Peyer's patch (tissue), 4 donors: ENCODE measurements around the gene GAS7. TPM values are rescaled to one million over a fixed set of nuclear protein-coding genes. Genes with fewer than 3 reads are reported as not detected.
"Not testable (repeated sequence)": the region's sequence is repeated elsewhere in the genome, so short reads cannot be mapped to it uniquely, and the experiment has no call there.

Experiments used
- DNase-seq, 3 donors: peaks; one replicate each; pipeline ENCODE4 v3.0.0-alpha.2; 2017 to 2019
- H3K27ac ChIP-seq, 4 donors: fragments of 200-600 bp; sonication (generic); one replicate each; pipeline ENCODE4 v1.5.1; 2016 to 2019
- H3K27me3 ChIP-seq, 2 donors: fragments of 200-600 bp; sonication (generic); one replicate each; pipeline ENCODE4 v1.5.1; 2019
- H3K36me3 ChIP-seq, 3 donors: fragments of 200-600 bp; sonication (generic); one replicate each; pipeline ENCODE4 v1.5.1; 2016 to 2019
- H3K4me1 ChIP-seq, 4 donors: fragments of 200-600 bp; sonication (generic); one replicate each; pipeline ENCODE4 v1.5.1; 2016 to 2019
- H3K4me3 ChIP-seq, 4 donors: fragments of 200-600 bp; sonication (generic); 1 replicate in 3 of 4; 2 replicates in 1 of 4; pipeline ENCODE4 v1.5.1; 2016 to 2019; ENCODE audit warnings: mild to moderate bottlenecking in 1 of 4
- H3K9me3 ChIP-seq, 4 donors: fragments of 200-600 bp; sonication (generic); one replicate each; pipeline ENCODE4 v1.5.1; 2016 to 2019; ENCODE audit warnings: mild to moderate bottlenecking in 1 of 4
- POLR2A ChIP-seq, 2 donors: fragments of 450-650 bp; IDR thresholded peaks; one replicate each; pipeline ENCODE4 v1.5.1; 2017; ENCODE audit warnings: antibody characterized with exemption in 2 of 2, mild to moderate bottlenecking in 2 of 2, moderate library complexity in 2 of 2
- total RNA-seq, 4 donors: library from RNA; depleted of rRNA; stranded (reverse); fragments of >200 nt; gene quantifications; one replicate each; pipeline ENCODE4 v1.1.0, GENCODE V29; 2016
- TF ChIP-seq, protein P1 (sequence below), 6 experiments: fragments of 450-650 bp in 4 of 6; fragments of 200-600 bp in 2 of 6; sonication (generic) in 1 of 6; IDR thresholded peaks; one replicate each; pipeline ENCODE4 v1.5.1; 2017 to 2019; ENCODE audit warnings: antibody characterized with exemption in 6 of 6, mild to moderate bottlenecking in 3 of 6, moderate library complexity in 1 of 6

GAS7 gene
- total RNA-seq, 4 donors from 2014 or later = 6.8 to 104 (median 27.6) TPM

DNA sequence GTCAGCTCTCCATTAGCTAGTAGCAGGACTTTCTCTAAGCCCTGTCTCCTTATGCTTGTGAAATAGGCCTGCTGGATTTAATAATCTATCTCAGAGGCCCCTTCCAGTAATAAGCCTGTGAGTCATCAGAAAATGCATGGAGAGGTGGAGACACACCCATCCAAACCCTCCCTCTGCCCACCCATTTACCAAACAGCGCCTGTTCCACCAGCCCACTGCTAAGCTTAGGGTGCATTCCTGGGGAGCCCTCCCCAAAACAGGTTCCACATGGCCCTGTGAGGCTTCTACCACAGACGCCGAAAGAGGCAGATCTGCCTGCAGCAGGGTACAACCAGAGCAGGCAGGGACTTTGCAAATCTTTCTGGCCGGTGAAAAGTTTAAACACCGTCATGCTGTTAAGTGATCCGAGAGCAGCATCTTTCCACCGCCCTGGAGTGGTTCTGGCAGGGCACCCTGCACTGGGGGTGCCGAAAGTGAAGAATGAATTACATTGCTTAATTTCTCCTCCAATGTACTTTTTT lies 99.3 kb downstream of the GAS7 start:
- no peaks in the 10 kb centered on the region for H3K9me3 ChIP-seq
- TF ChIP-seq POLR2A (IDR thresholded peaks at IDR 0.05) = no peak
- TF ChIP-seq, protein P1, sequence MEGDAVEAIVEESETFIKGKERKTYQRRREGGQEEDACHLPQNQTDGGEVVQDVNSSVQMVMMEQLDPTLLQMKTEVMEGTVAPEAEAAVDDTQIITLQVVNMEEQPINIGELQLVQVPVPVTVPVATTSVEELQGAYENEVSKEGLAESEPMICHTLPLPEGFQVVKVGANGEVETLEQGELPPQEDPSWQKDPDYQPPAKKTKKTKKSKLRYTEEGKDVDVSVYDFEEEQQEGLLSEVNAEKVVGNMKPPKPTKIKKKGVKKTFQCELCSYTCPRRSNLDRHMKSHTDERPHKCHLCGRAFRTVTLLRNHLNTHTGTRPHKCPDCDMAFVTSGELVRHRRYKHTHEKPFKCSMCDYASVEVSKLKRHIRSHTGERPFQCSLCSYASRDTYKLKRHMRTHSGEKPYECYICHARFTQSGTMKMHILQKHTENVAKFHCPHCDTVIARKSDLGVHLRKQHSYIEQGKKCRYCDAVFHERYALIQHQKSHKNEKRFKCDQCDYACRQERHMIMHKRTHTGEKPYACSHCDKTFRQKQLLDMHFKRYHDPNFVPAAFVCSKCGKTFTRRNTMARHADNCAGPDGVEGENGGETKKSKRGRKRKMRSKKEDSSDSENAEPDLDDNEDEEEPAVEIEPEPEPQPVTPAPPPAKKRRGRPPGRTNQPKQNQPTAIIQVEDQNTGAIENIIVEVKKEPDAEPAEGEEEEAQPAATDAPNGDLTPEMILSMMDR (IDR thresholded peaks at IDR 0.05) = no peak
- no peak overlapping the region for H3K4me3 ChIP-seq
- H3K36me3 ChIP-seq = no peaks in the 10 kb centered on the region
- H3K27ac ChIP-seq = peak overlapping the region in 2 of 4 donors; percentile 35 to 47
- no peaks in the 10 kb centered on the region for H3K4me1 ChIP-seq
- no peak for DNase-seq
- no peaks in the 10 kb centered on the region for H3K27me3 ChIP-seq

DNA sequence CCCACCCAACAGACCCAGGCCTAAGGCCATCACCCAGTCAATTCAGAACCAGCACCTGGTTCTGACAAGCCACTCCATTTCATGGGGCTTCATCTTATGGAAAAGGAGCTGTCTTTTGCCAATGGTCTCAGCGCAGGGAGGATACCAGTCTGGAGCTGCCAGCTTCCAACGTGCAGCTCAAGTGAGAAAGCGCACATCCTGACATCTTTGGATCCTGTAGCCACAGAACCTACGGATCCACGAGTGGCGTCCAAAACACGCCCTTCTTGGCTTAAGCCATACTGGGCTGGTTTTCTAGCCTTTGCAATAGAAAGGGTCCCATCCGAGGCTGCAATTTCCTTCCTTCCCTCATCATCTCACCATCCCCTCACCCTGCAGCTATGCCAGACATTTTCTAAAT lies 101.8 kb downstream of the GAS7 start:
- TF ChIP-seq, protein P1 (IDR thresholded peaks at IDR 0.05) = no peak
- no peak for TF ChIP-seq POLR2A (IDR thresholded peaks at IDR 0.05)
- DNase-seq = no peak
- no peaks in the 10 kb centered on the region for H3K9me3 ChIP-seq
- H3K4me1 ChIP-seq = no peaks in the 10 kb centered on the region
- no peaks in the 10 kb centered on the region for H3K36me3 ChIP-seq
- no peaks in the 10 kb centered on the region for H3K27me3 ChIP-seq
- H3K4me3 ChIP-seq = no peak overlapping the region
- H3K27ac ChIP-seq = no peak overlapping the region

DNA sequence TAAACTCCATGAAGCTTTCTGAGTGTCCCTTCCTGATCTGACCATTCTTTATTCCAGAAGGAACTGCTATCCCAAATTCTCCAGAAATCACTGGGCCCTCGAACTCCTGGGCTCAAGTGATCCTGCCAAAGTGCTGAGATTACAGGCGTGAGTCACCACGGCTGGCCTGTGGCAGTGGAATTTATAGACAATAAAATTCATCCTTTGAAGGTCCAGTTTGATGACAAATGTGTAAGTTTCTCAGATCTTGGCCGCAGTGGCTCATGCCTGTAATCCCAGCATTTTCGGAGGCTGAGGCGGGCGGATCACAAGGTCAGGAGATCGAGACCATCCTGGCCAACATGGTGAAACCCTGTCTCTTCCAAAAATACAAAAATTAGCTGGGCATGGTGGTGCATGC lies 103.1 kb downstream of the GAS7 start:
- not testable (repeated sequence) for H3K36me3 ChIP-seq, H3K4me3 ChIP-seq, DNase-seq, H3K27me3 ChIP-seq, H3K4me1 ChIP-seq, H3K9me3 ChIP-seq
- peak overlapping the region in 2 of 4 donors; percentile 19 to 49 for H3K27ac ChIP-seq

DNA sequence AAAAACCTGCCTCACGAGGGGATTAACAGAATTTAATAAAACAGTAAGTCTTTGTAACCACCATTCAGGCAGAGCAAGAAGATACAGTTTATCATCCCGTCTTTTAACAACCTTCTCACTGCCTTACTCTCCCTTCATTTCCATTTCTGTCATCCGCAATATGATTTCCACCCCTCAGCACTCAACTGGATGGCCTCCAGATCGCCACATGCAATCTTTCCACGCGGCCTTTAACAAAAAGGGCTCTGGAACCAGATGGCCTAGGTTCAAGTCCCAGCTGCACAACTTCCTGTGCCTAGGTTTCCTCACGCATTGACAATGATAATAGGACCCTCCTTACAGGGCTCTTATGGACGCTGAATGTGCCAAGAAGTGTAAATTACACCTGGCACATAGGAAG lies 103.6 kb downstream of the GAS7 start:
- TF ChIP-seq POLR2A (IDR thresholded peaks at IDR 0.05) = no peak
- TF ChIP-seq, protein P1 (IDR thresholded peaks at IDR 0.05) = no peak
- no peak for DNase-seq
- no peaks in the 10 kb centered on the region for H3K36me3 ChIP-seq

DNA sequence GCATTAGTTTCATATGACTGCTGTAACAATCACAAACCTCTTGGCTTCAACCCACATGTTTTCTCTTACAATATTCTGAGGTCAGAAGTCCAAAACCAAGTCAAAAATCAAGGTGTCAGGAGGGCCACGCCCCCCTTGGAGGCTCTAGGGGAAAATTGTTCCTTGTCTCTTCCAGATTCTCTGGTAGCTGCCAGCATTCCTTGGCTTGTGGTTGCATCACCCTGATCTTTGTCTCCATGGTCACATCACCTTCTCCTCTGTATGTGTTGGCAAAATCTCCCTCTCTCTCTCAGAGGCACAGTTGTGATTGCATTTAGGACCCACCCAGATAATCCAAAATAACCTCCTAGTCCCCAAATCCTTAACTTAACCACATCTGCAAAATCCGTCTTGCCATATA lies 105.8 kb downstream of the GAS7 start:
- Histone ChIP-seq H3K9me3 (no peaks in the 10 kb centered on the region), H3K36me3 (no peaks in the 10 kb centered on the region), H3K4me1 (peaks cover 0 to 9% (median 0%) of the 10 kb centered on the region in 4 donors), H3K27me3 (no peaks in the 10 kb centered on the region), H3K27ac (no peak overlapping the region), H3K4me3 (no peak overlapping the region)
- no peak for TF ChIP-seq POLR2A (IDR thresholded peaks at IDR 0.05)
- TF ChIP-seq, protein P1 (IDR thresholded peaks at IDR 0.05) = no peak
- DNase-seq = no peak

More for the DNA sequence above, 103.6 kb downstream of the GAS7 start:
- no peaks in the 10 kb centered on the region for H3K4me1 ChIP-seq
- no peaks in the 10 kb centered on the region for H3K27me3 ChIP-seq
- H3K4me3 ChIP-seq = no peak overlapping the region
- no peaks in the 10 kb centered on the region for H3K9me3 ChIP-seq
- H3K27ac ChIP-seq = peak overlapping the region in 2 of 4 donors; percentile 19 to 49

DNA sequence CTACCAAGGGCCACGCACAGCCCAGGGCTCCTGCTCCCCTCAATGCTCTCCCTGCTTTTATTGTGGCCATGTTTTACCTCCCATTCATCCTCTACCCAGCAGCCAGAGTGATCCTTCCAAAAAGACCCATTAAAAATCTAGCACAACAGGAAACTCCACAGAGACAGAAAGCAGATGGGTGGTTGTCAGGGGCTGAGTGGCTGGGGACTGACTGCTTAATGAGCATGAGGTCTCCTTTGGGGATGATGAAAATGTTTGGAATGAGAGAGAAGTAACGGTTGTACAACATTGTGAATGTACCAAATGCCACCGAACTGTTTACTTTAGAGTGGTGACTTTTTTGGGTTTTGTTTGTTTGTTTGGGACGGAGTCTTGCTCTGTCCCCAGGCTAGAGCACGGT lies 107.4 kb downstream of the GAS7 start:
- H3K27me3 ChIP-seq = no peaks in the 10 kb centered on the region
- H3K27ac ChIP-seq = no peak overlapping the region
- TF ChIP-seq, protein P1 (IDR thresholded peaks at IDR 0.05) = no peak
- no peak for TF ChIP-seq POLR2A (IDR thresholded peaks at IDR 0.05)
- no peak overlapping the region for H3K4me3 ChIP-seq
- no peak for DNase-seq
- no peaks in the 10 kb centered on the region for H3K9me3 ChIP-seq
- peaks cover 0 to 9% (median 0%) of the 10 kb centered on the region in 4 donors for H3K4me1 ChIP-seq
- no peaks in the 10 kb centered on the region for H3K36me3 ChIP-seq
